Stimulated activated CD4-positive, alpha-beta T cell treated with anti-CD3 and anti-CD28 coated beads, Interleukin-1b, Interleukin-23, amount 100 ng/mL, for 48 hours (primary cell): Measurements from ENCODE around the gene SUN1.

Experiments
- DNase-seq: peaks from one replicate; pipeline ENCODE4 v3.0.0-alpha.2; 2020

The SUN1 gene

GRCh38 chr7:923108-924041 lies 91.1 kb downstream of the SUN1 start:
- peak; percentile 95 for DNase-seq

GRCh38 chr7:924042-924441 lies 91.8 kb downstream of the SUN1 start:
- DNase-seq, result peak; percentile 0
